Measurements from ENCODE around the gene CTNNB1.

Gene CTNNB1

DNA sequence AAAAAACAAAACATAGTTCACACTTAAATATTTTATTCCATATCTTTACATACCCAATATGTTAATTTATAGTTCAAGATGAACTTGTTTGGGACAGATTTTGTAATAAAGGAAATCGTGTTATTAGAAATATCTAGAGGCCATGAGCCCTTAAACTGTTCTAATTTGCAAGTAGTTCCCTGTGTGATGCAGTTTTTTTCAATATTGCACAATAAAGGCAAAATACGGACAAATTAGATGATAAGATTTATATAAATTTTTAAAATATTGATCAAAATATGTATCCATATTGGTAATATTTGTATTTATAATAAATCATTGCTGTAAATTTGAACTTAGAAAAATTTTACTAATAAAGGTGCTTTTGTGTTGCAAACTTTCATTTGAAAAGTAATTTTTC is 23.8 kb downstream of the CTNNB1 start:
- Histone ChIP-seq H3F3A (ENCODE audit: insufficient read depth, low read length) (no peaks in the 10 kb centered on the region), H3K9me2 (ENCODE audit: low read depth, low read length) (no peaks in the 10 kb centered on the region), H3K27me3 (ENCODE audit: insufficient read depth, low read length) (no peaks in the 10 kb centered on the region), H3K4me2 (ENCODE audit: low read length) (no peak overlapping the region), H3K4me1 (ENCODE audit: insufficient read depth, low read length, severe bottlenecking) (peaks cover 18% of the 10 kb centered on the region), H3K9ac (ENCODE audit: low read length) (no peak overlapping the region), H3K36me3 (ENCODE audit: insufficient read depth, low read length) (peaks cover 45% of the 10 kb centered on the region), H3K9me3 (ENCODE audit: low read length) (no peaks in the 10 kb centered on the region), H3K79me2 (ENCODE audit: insufficient read depth, low read length) (peaks cover 53% of the 10 kb centered on the region), H4K20me1 (ENCODE audit: insufficient read depth, low read length) (peaks cover 4% of the 10 kb centered on the region; the same call in 1 of the 2 replicates), H3K4me3 (ENCODE audit: low read depth, low read length, poor library complexity, severe bottlenecking) (no peak overlapping the region), H3K27ac (ENCODE audit: low read depth, low read length, poor library complexity, severe bottlenecking) (no peak overlapping the region), H2AFZ (ENCODE audit: low read length) (no peak overlapping the region)
- TF ChIP-seq, protein P1, sequence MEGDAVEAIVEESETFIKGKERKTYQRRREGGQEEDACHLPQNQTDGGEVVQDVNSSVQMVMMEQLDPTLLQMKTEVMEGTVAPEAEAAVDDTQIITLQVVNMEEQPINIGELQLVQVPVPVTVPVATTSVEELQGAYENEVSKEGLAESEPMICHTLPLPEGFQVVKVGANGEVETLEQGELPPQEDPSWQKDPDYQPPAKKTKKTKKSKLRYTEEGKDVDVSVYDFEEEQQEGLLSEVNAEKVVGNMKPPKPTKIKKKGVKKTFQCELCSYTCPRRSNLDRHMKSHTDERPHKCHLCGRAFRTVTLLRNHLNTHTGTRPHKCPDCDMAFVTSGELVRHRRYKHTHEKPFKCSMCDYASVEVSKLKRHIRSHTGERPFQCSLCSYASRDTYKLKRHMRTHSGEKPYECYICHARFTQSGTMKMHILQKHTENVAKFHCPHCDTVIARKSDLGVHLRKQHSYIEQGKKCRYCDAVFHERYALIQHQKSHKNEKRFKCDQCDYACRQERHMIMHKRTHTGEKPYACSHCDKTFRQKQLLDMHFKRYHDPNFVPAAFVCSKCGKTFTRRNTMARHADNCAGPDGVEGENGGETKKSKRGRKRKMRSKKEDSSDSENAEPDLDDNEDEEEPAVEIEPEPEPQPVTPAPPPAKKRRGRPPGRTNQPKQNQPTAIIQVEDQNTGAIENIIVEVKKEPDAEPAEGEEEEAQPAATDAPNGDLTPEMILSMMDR (IDR thresholded peaks at IDR 0.05; ENCODE audit: low read length): no peak
- no peak for TF ChIP-seq EZH2 (IDR thresholded peaks at IDR 0.05; ENCODE audit: borderline replicate concordance, low read length)

DNA sequence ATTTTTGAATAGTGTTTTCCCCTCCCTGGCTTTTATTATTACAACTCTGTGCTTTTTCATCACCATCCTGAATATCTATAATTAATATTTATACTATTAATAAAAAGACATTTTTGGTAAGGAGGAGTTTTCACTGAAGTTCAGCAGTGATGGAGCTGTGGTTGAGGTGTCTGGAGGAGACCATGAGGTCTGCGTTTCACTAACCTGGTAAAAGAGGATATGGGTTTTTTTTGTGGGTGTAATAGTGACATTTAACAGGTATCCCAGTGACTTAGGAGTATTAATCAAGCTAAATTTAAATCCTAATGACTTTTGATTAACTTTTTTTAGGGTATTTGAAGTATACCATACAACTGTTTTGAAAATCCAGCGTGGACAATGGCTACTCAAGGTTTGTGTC is 24.4 kb downstream of the CTNNB1 start:
- H3K79me2 ChIP-seq (ENCODE audit: insufficient read depth, low read length): peaks cover 47% of the 10 kb centered on the region
- H3F3A ChIP-seq (ENCODE audit: insufficient read depth, low read length): no peaks in the 10 kb centered on the region
- no peak overlapping the region for H3K4me2 ChIP-seq (ENCODE audit: low read length)
- H2AFZ ChIP-seq (ENCODE audit: low read length): no peak overlapping the region
- H3K36me3 ChIP-seq (ENCODE audit: insufficient read depth, low read length): peaks cover 51% of the 10 kb centered on the region
- peaks cover 18% of the 10 kb centered on the region for H3K4me1 ChIP-seq (ENCODE audit: insufficient read depth, low read length, severe bottlenecking)
- TF ChIP-seq, protein P1 (IDR thresholded peaks at IDR 0.05; ENCODE audit: low read length): no peak
- TF ChIP-seq EZH2 (IDR thresholded peaks at IDR 0.05; ENCODE audit: borderline replicate concordance, low read length): no peak
- H3K27ac ChIP-seq (ENCODE audit: low read depth, low read length, poor library complexity, severe bottlenecking): no peak overlapping the region
- H3K27me3 ChIP-seq (ENCODE audit: insufficient read depth, low read length): no peaks in the 10 kb centered on the region
- no peak overlapping the region for H3K4me3 ChIP-seq (ENCODE audit: low read depth, low read length, poor library complexity, severe bottlenecking)
- no peaks in the 10 kb centered on the region for H3K9me3 ChIP-seq (ENCODE audit: low read length)
- H4K20me1 ChIP-seq (ENCODE audit: insufficient read depth, low read length): peaks cover 4% of the 10 kb centered on the region; the same call in 1 of the 2 replicates
- H3K9ac ChIP-seq (ENCODE audit: low read length): no peak overlapping the region
- H3K9me2 ChIP-seq (ENCODE audit: low read depth, low read length): no peaks in the 10 kb centered on the region

DNA sequence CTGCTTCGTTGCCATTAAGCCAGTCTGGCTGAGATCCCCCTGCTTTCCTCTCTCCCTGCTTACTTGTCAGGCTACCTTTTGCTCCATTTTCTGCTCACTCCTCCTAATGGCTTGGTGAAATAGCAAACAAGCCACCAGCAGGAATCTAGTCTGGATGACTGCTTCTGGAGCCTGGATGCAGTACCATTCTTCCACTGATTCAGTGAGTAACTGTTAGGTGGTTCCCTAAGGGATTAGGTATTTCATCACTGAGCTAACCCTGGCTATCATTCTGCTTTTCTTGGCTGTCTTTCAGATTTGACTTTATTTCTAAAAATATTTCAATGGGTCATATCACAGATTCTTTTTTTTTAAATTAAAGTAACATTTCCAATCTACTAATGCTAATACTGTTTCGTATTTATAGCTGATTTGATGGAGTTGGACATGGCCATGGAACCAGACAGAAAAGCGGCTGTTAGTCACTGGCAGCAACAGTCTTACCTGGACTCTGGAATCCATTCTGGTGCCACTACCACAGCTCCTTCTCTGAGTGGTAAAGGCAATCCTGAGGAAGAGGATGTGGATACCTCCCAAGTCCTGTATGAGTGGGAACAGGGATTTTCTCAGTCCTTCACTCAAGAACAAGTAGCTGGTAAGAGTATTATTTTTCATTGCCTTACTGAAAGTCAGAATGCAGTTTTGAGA is 25.0 kb downstream of the CTNNB1 start:
- H4K20me1 ChIP-seq (ENCODE audit: insufficient read depth, low read length): peaks cover 4% of the 10 kb centered on the region; the same call in 1 of the 2 replicates
- H3K4me3 ChIP-seq (ENCODE audit: low read depth, low read length, poor library complexity, severe bottlenecking): no peak overlapping the region
- no peaks in the 10 kb centered on the region for H3K27me3 ChIP-seq (ENCODE audit: insufficient read depth, low read length)
- H3K9me3 ChIP-seq (ENCODE audit: low read length): no peaks in the 10 kb centered on the region
- H3F3A ChIP-seq (ENCODE audit: insufficient read depth, low read length): no peaks in the 10 kb centered on the region
- H3K4me2 ChIP-seq (ENCODE audit: low read length): no peak overlapping the region
- peaks cover 42% of the 10 kb centered on the region for H3K79me2 ChIP-seq (ENCODE audit: insufficient read depth, low read length)
- no peaks in the 10 kb centered on the region for H3K9me2 ChIP-seq (ENCODE audit: low read depth, low read length)
- TF ChIP-seq, protein P1 (IDR thresholded peaks at IDR 0.05; ENCODE audit: low read length): no peak
- TF ChIP-seq EZH2 (IDR thresholded peaks at IDR 0.05; ENCODE audit: borderline replicate concordance, low read length): no peak
- H3K36me3 ChIP-seq (ENCODE audit: insufficient read depth, low read length): peaks cover 56% of the 10 kb centered on the region
- H3K9ac ChIP-seq (ENCODE audit: low read length): no peak overlapping the region
- no peak overlapping the region for H2AFZ ChIP-seq (ENCODE audit: low read length)
- peaks cover 18% of the 10 kb centered on the region for H3K4me1 ChIP-seq (ENCODE audit: insufficient read depth, low read length, severe bottlenecking)
- no peak overlapping the region for H3K27ac ChIP-seq (ENCODE audit: low read depth, low read length, poor library complexity, severe bottlenecking)
